MM.1S (cell line): ENCODE measurements around the gene MEF2C.

Source experiments
- EZH2 ChIP-seq: fragments of 300-600 bp; sonication (generic); optimal IDR thresholded peaks from 2 replicates; pipeline ENCODE3; 2017; ENCODE audit warnings: low read depth, mild to moderate bottlenecking, antibody characterized with exemption, low read length, mixed read lengths
- TF ChIP-seq, protein P1 (sequence below): fragments of 300-600 bp; sonication (generic); IDR thresholded peaks from 2 replicates; pipeline ENCODE4 v1.5.1; 2016; ENCODE audit warnings: antibody characterized with exemption, low read length, mixed read lengths

DNA sequence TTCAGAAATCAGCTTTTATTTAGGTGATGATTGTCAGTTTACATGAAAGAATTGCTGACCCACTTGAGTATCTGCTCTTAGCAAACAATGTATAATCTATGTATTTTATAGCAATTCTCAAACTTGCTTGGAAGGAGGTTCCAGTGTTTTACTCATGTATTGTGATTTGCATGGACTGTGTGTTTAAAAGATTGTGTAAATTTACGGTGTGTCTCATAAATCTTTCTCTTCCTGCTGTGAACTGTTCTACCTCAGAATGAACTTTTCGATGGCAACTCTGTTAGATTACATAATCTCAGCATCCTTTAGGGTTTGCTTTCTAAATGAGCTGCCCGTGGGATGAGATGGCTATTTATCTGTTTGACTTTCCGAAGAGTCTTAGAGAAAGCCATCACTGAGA, 122.5 kb downstream of the MEF2C start:
- TF ChIP-seq, protein P1, sequence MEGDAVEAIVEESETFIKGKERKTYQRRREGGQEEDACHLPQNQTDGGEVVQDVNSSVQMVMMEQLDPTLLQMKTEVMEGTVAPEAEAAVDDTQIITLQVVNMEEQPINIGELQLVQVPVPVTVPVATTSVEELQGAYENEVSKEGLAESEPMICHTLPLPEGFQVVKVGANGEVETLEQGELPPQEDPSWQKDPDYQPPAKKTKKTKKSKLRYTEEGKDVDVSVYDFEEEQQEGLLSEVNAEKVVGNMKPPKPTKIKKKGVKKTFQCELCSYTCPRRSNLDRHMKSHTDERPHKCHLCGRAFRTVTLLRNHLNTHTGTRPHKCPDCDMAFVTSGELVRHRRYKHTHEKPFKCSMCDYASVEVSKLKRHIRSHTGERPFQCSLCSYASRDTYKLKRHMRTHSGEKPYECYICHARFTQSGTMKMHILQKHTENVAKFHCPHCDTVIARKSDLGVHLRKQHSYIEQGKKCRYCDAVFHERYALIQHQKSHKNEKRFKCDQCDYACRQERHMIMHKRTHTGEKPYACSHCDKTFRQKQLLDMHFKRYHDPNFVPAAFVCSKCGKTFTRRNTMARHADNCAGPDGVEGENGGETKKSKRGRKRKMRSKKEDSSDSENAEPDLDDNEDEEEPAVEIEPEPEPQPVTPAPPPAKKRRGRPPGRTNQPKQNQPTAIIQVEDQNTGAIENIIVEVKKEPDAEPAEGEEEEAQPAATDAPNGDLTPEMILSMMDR: no peak
- TF ChIP-seq EZH2: no peak
